ENCODE measurements around the gene PRR12.

PRR12 gene

DNA sequence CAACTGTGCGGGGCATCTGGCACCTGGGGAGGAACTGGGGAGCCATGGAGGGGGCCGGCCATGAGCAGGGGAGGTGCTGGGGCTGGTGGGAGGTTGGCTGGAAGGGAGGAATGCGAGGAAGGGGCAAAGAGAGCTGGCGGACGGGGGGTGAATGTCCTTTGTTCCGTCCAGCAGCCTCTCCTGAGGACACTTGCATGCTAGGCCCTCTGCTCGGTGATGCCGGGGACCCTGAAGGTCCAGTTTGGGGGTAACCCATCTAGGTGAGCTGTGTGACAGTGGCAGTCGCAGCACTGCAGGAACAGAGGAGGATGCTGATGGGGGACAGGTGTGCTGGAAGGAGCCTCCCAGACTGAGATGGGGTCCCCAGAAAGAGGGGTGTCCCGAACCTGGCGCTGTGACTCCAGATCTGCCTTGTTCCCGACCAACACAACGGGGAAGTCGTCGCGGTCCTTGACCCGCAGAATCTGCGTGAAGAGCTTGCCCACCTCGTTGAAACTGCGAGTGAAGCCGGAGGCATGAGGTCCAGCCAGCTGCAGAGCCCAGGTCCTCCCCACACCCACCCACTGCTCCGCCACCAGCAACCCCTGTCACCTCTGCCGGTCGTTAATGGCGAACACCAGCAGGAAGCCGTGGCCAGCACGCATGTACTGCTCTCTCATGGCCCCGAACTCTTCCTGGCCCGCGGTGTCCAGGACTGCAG, 45.4 kb downstream of the PRR12 start:
- H3K9me3 ChIP-seq (ENCODE audit: control insufficient read depth, low read length): no peaks in the 10 kb centered on the region
- H3K27ac ChIP-seq: no peak overlapping the region
- H3K27me3 ChIP-seq (ENCODE audit: control insufficient read depth, insufficient read depth, low read length): no peaks in the 10 kb centered on the region
- H3K4me1 ChIP-seq: peaks cover 17% of the 10 kb centered on the region
- no peaks in the 10 kb centered on the region for H3K79me2 ChIP-seq
- H3K36me3 ChIP-seq (ENCODE audit: control insufficient read depth, insufficient read depth, low read length): no peaks in the 10 kb centered on the region
- H3K9ac ChIP-seq: no peak overlapping the region
- no peak overlapping the region for H3K4me2 ChIP-seq (ENCODE audit: low read length)
- H2AFZ ChIP-seq: no peak overlapping the region
- TF ChIP-seq, protein P1, sequence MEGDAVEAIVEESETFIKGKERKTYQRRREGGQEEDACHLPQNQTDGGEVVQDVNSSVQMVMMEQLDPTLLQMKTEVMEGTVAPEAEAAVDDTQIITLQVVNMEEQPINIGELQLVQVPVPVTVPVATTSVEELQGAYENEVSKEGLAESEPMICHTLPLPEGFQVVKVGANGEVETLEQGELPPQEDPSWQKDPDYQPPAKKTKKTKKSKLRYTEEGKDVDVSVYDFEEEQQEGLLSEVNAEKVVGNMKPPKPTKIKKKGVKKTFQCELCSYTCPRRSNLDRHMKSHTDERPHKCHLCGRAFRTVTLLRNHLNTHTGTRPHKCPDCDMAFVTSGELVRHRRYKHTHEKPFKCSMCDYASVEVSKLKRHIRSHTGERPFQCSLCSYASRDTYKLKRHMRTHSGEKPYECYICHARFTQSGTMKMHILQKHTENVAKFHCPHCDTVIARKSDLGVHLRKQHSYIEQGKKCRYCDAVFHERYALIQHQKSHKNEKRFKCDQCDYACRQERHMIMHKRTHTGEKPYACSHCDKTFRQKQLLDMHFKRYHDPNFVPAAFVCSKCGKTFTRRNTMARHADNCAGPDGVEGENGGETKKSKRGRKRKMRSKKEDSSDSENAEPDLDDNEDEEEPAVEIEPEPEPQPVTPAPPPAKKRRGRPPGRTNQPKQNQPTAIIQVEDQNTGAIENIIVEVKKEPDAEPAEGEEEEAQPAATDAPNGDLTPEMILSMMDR (IDR thresholded peaks at IDR 0.05): no peak
- H3K4me3 ChIP-seq (ENCODE audit: low read depth, low read length): no peak overlapping the region

DNA sequence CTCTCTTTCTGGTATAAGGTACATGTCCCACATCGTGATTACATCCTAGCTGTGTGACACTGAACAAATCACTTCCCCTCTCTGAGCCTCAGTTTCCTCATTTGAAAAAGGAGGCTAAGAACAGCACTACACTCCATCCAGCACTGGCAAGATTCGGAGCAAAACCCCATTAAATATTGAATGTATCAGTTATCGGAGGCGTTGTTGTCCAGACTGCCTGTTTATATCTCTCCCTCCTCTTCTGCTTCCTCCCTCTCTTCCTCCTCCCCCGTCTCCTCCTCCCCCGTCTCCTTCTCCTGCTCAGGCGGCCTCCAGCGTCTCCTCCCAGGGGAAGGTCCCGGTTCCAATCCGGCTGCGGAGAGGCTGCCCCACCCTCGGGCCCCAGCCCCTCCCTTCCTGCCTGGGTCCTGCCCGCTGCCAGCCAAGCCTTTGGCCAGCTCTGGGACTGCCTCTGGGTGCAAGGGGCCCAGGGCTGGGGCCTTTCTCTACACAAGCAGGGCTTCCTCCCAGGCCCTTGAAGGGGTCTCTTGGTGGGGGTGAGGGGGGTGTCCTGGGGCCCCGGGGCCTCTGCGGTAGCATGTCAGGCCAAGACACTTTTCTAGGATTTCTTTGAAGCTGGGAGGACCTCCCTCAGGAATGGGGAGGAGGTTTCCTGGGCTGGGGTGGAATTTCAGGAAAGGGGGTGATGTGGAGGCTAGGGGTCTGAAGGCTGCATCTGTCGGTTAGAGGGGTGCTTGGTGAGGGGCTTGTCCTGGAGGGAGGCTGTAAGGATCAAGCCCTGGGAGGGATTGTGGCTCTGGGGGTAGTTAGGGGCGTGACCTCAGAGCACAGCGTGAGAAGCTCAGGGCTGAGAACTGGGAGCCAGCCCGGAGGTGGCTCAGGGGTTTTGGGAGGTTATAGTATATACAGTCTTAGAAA, 47.1 kb downstream of the PRR12 start:
- H3K36me3 ChIP-seq (ENCODE audit: control insufficient read depth, insufficient read depth, low read length): no peaks in the 10 kb centered on the region
- peak overlapping the region; percentile 20 for H3K4me3 ChIP-seq (ENCODE audit: low read depth, low read length)
- H3K9ac ChIP-seq: no peak overlapping the region

DNA sequence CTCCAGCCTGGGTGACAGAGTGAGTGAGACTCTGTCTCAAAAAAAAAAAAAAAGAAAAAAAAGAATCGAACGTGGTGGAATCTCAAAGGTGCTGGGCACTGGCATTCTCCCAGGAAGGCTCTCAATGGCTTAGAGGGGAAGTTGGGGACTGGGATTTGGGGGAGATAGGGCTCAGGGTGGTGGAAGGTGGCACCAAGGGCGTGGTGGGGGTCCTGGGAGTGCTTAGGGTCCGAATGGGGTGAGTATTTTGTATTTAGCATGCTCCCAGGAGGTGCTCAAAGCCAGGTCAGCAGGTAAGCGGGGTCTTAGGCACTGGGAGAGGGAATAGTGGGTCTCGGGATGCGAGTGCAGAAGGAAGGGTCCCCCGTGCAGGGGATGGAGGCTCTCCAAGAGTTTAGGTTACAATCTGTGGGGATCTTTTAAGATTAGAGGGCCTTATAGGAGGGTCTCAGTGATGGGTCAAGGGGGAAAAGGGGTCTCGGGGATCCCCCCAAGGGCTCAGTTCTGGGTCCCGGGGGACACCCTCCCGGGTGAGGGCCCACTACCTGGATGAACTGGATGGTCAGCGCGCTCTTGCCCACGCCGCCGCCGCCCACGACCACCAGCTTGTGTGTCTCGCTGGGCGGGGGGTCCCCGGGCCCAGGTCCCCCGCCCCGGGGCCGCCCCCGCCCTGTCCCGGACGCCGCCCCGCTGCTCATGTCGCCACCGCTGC, 48.6 kb downstream of the PRR12 start:
- TF ChIP-seq, protein P1 (IDR thresholded peaks at IDR 0.05): no peak
- Histone ChIP-seq H3K4me1 (peaks cover 28% of the 10 kb centered on the region), H3K4me2 (ENCODE audit: low read length) (peak overlapping the region; percentile 94)

More for the DNA sequence above, 47.1 kb downstream of the PRR12 start:
- Histone ChIP-seq H3K79me2 (peaks cover 8% of the 10 kb centered on the region), H3K4me1 (peaks cover 17% of the 10 kb centered on the region), H3K27me3 (ENCODE audit: control insufficient read depth, insufficient read depth, low read length) (no peaks in the 10 kb centered on the region), H2AFZ (peak overlapping the region; percentile 47), H3K4me2 (ENCODE audit: low read length) (peak overlapping the region; percentile 47), H3K27ac (peak overlapping the region; percentile 42), H3K9me3 (ENCODE audit: control insufficient read depth, low read length) (no peaks in the 10 kb centered on the region)
- TF ChIP-seq, protein P1 (IDR thresholded peaks at IDR 0.05): no peak

DNA sequence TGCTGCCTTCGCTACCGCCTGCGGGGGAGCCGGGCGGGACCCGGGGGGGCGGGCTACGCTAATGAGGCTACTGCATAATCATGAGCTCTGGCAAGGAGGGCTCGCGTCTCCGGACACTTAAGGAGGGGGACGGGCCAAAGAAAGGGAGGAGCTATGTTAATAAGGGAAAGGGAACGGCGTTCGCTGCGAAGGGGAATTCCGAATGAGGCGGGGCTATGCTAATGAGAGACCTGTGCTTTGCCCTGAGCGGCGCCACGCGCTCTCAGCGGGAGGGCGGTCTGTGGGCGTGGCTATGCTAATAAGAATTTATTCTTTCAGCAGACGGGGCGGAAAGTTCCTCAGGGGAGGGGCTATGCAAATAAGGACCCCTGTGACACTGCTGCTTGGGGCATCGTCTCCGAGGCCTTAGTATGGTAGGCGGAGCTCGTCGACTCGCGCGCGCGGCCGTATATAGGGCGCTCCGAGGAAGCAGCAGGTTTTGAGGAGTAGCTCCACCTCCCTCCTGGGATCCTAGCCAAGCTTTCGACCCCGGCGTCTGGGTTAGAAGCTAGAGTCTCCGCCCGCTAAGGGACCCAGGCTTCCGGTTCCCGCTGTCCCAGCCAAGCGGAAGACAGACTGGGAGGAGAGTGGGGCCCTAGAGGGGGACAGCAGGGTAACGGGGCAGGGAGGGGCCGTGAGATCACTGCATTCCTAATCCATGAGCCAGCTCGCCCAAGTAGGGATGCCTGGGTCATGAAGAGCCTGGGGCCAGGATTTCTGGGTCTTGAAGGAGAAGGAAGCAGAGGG, 49.3 kb downstream of the PRR12 start, which contains the start of gene RRAS:
Gene RRAS (minus strand): TSS at position 31 of the 786 bp plus-strand sequence. CDS start 45 bp downstream, outside the sequence.
- TF ChIP-seq, protein P1 (IDR thresholded peaks at IDR 0.05): no peak
- Histone ChIP-seq H3K4me3 (ENCODE audit: low read depth, low read length) (peak within 1 kb of the TSS; percentile 97), H3K4me2 (ENCODE audit: low read length) (peak within 1 kb of the TSS; percentile 94), H3K27ac (peak within 1 kb of the TSS; percentile 98), H3K9me3 (ENCODE audit: control insufficient read depth, low read length) (no peaks in the 10 kb centered on the region), H2AFZ (peak within 1 kb of the TSS; percentile 57), H3K79me2 (peaks cover 29% of the 10 kb centered on the region), H3K4me1 (peaks cover 28% of the 10 kb centered on the region), H3K27me3 (ENCODE audit: control insufficient read depth, insufficient read depth, low read length) (no peaks in the 10 kb centered on the region), H3K36me3 (ENCODE audit: control insufficient read depth, insufficient read depth, low read length) (no peaks in the 10 kb centered on the region), H3K9ac (peak within 1 kb of the TSS; percentile 48)

More for the DNA sequence above, 48.6 kb downstream of the PRR12 start:
- no peaks in the 10 kb centered on the region for H3K36me3 ChIP-seq (ENCODE audit: control insufficient read depth, insufficient read depth, low read length)
- H3K9me3 ChIP-seq (ENCODE audit: control insufficient read depth, low read length): no peaks in the 10 kb centered on the region
- H3K9ac ChIP-seq: no peak overlapping the region
- peaks cover 22% of the 10 kb centered on the region for H3K79me2 ChIP-seq
- no peaks in the 10 kb centered on the region for H3K27me3 ChIP-seq (ENCODE audit: control insufficient read depth, insufficient read depth, low read length)
- peak overlapping the region; percentile 97 for H3K4me3 ChIP-seq (ENCODE audit: low read depth, low read length)
- H2AFZ ChIP-seq: peak overlapping the region; percentile 57
- peak overlapping the region; percentile 98 for H3K27ac ChIP-seq

Data from parathyroid adenoma (tissue), 2 donors.